Aorta (tissue), 4 donors: Measurements from ENCODE around the gene ZNF322. TPM values are rescaled to one million over a fixed set of nuclear protein-coding genes. Genes with fewer than 3 reads are reported as not detected.

Experiments
- polyA plus RNA-seq, 2 donors: library from polyadenylated mRNA; stranded (reverse); fragments of 200-250 nt; gene quantifications; one replicate each; pipeline ENCODE4 v1.2.3, GENCODE V29; 2013
- total RNA-seq, 2 donors: library from RNA; stranded (reverse); fragmentation: NEBNext Ultra II Directional; extraction: Animal tissue kit (Norgen Biotek cat#: 25700); gene quantifications; one replicate each; pipeline ENCODE4 v1.2.1, GENCODE V29; 2021
- donor health status: healthy with polysubstance abuse.
- donor health status: Bipolar disorder and iron deficiency.
- donor health status: DM: no; HTN: no; CAD: no.
- donor health status: DM: yes; HTN: yes; CAD: no.

Gene ZNF322
- total and polyA plus RNA-seq, 4 donors: 7.9 to 30.3 (median 16.1) TPM

Other genes with a start within 250 kb of the ZNF322 start
- 10 to 100 TPM; 12.8 to 45.1 TPM for gene BTN3A3, start 219.2 kb downstream of the ZNF322 start, total RNA-seq
- 1 to 10 TPM; 3.1 to 9.7 TPM for gene BTN3A3, start 219.2 kb downstream of the ZNF322 start, polyA plus RNA-seq
- gene BTN2A1, start 201.8 kb downstream of the ZNF322 start, total RNA-seq: 10 to 100 TPM; 37.6 to 41.6 TPM
- 10 to 100 TPM; 14.1 to 40.4 TPM for gene BTN2A1, start 201.8 kb downstream of the ZNF322 start, polyA plus RNA-seq
- not detected for gene BTN1A1, start 159.4 kb downstream of the ZNF322 start, total RNA-seq
- not detected for gene BTN1A1, start 159.4 kb downstream of the ZNF322 start, polyA plus RNA-seq
- 10 to 100 TPM; 48.4 to 69.0 TPM for gene HMGN4, start 121.4 kb downstream of the ZNF322 start, total RNA-seq
- 10 to 100 TPM; 36.4 to 43.8 TPM for gene HMGN4, start 121.4 kb downstream of the ZNF322 start, polyA plus RNA-seq
- 10 to 100 TPM; 10.7 TPM for gene ABT1, start 62.8 kb downstream of the ZNF322 start, total RNA-seq
- 10 to 100 TPM in 1 of 2 donors, 1 to 10 TPM in 1; 8.4 to 10.3 TPM for gene ABT1, start 62.8 kb downstream of the ZNF322 start, polyA plus RNA-seq